Endothelial cell of umbilical vein (primary cell): Measurements from ENCODE around the gene TAS2R1.

Experiments used
- CTCF ChIP-seq, 2 donors: IDR thresholded peaks; 1 replicate in 1 of 2; 2 replicates in 1 of 2; pipeline ENCODE4 v1.5.1; 2011; ENCODE audit warnings: low read length in 2 of 2, mild to moderate bottlenecking in 2 of 2, moderate library complexity in 2 of 2, control low read depth in 1 of 2, inconsistent platforms in 1 of 2, low read depth in 1 of 2; ENCODE audit not compliant: insufficient read depth in 1 of 2; ENCODE audit errors: extremely low read depth in 1 of 2
- EZH2 ChIP-seq: IDR thresholded peaks from 2 replicates; pipeline ENCODE4 v1.6.1; 2012; ENCODE audit warnings: borderline replicate concordance, low read depth, mild to moderate bottlenecking, moderate library complexity, low read length, inconsistent platforms; ENCODE audit not compliant: severe bottlenecking
- FOS ChIP-seq: IDR thresholded peaks from 2 replicates; pipeline ENCODE4 v1.6.1; 2011; ENCODE audit warnings: mild to moderate bottlenecking, low read length, moderate library complexity, borderline replicate concordance; ENCODE audit not compliant: insufficient read depth
- JUN ChIP-seq: IDR thresholded peaks from 2 replicates; pipeline ENCODE4 v1.6.1; 2011; ENCODE audit warnings: borderline replicate concordance, low read depth; ENCODE audit not compliant: insufficient read length, insufficient read depth
- MAX ChIP-seq: IDR thresholded peaks from 2 replicates; pipeline ENCODE4 v1.6.1; 2011; ENCODE audit not compliant: insufficient read depth, insufficient read length
- MYC ChIP-seq: IDR thresholded peaks from one replicate; pipeline ENCODE4 v1.6.1; 2011; ENCODE audit warnings: mild to moderate bottlenecking, low read depth, low read length
- POLR2A ChIP-seq: IDR thresholded peaks from 2 replicates; pipeline ENCODE4 v1.6.1; 2012; ENCODE audit warnings: low read depth, mild to moderate bottlenecking, control low read depth, low read length
- POLR2AphosphoS5 ChIP-seq: IDR thresholded peaks from 2 replicates; pipeline ENCODE4 v1.6.1; 2012; ENCODE audit warnings: low read depth, mild to moderate bottlenecking, control low read depth, low read length, moderate library complexity; ENCODE audit not compliant: insufficient read depth

GRCh38 chr5:9613360-9613759 lies 16.8 kb downstream of the TAS2R1 start:
- TF ChIP-seq CTCF (IDR thresholded peaks at IDR 0.05; ENCODE audit: extremely low read depth in 1 of 2, insufficient read depth in 1 of 2, low read depth in 1 of 2, low read length in 2 of 2) (no peak), FOS (no peak), POLR2A (no peak), MAX (no peak), EZH2 (no peak), POLR2AphosphoS5 (no peak), JUN (no peak), MYC (no peak)
